GM19099 (cell line): ENCODE data around the gene SS18L1.

Source experiments
- POLR2A ChIP-seq: IDR thresholded peaks from 3 replicates; pipeline ENCODE4 v1.6.1; 2011; ENCODE audit warnings: low read depth; ENCODE audit not compliant: insufficient read length; ENCODE audit errors: extremely low read depth

SS18L1 gene

DNA sequence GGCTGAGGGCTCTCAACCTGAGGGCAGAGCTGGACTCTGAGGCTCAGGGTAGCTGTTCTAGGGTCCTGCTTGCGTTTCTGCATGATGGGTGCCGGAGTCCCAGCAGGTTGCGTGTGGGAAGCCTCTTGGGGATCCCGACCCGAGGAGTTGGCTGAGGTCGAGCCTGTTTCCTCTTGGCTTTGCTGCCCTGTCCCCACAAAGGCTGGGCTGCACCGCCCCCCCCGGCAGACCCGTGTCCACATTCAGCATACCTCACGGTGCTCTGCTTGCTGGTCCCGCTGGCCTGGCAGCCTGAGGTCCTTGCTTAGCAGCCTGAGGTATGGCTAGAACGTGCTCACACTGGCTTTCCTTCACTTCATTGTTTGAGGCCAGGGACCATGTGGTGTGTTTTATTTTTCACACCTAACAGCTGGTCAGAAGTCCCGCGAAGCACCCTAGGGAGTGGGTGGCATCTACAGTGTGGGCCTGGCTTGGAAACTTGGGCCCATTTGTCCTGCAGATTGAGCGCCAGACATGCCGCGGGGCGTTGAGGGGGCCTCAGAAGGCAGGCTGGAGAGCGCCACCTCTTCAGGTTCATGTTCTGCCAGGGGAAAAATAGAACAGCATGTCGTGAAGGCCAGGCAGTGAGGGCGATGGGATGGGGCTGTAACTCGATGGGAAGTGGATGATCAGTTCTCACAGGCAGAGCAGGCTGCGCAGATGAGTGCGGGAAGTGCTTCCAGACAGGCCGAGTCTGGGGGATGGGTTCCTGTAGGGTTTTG lies 11.8 kb upstream of the SS18L1 start:
- no peak for TF ChIP-seq POLR2A

GRCh38 chr20:62132421-62132820 lies 11.1 kb upstream of the SS18L1 start:
- TF ChIP-seq POLR2A: no peak

- TF ChIP-seq POLR2A: no peak
Observed at GRCh38 chr20:62133051-62133845, 10.3 kb upstream of the SS18L1 start.

GRCh38 chr20:62133864-62134263 lies 9.7 kb upstream of the SS18L1 start:
- TF ChIP-seq POLR2A: no peak

GRCh38 chr20:62134735-62135231 lies 8.8 kb upstream of the SS18L1 start:
- TF ChIP-seq POLR2A: peak; percentile 9

DNA sequence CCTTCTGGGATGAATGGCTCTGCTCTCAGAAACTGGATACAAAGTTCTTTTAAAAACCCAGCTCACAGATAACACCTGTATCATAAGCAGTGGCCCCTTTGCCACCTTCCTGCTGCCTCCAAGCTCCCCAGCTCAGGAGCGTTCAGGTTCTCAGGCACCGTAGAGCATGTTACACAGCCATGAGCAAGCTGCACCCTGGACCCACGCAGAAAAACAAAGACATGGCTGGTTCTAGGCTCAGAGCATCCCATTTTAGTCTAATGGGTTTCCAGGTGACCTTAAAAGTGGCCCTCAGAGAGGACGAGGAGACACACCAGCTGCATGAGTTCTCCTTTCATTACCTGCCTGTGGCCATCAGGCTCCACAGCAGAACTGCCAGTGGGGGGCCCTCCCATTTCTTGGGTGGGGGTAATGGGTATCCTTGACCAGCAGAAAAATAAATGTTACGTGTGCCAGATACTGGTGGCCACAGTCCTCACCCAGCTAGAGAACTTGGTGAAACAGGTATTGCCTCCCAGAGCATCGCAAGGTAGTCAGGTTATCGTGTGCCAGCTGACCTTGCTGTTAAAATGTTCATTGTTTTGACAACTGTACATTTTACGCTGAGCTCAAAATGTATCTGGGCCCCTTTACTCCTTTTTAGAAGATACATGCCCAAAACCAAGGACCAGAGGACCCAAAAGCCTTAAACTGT lies 7.8 kb upstream of the SS18L1 start:
- no peak for TF ChIP-seq POLR2A

GRCh38 chr20:62136283-62137091 lies 7.1 kb upstream of the SS18L1 start:
- no peak for TF ChIP-seq POLR2A

DNA sequence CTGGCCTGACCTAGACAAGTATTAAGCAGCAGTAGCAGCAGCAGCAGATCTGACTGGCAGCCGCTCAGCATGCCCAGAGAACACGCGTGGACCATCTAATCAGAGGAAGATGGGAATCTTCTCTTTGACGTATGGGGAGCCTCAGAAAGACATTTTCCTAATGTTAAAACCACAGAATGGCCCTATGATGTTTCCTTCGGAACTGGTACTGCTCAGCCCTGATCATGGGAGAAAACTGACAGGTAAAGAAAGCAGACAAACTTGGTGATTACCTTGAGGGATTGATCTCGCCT lies 6.5 kb upstream of the SS18L1 start:
- no peak for TF ChIP-seq POLR2A

DNA sequence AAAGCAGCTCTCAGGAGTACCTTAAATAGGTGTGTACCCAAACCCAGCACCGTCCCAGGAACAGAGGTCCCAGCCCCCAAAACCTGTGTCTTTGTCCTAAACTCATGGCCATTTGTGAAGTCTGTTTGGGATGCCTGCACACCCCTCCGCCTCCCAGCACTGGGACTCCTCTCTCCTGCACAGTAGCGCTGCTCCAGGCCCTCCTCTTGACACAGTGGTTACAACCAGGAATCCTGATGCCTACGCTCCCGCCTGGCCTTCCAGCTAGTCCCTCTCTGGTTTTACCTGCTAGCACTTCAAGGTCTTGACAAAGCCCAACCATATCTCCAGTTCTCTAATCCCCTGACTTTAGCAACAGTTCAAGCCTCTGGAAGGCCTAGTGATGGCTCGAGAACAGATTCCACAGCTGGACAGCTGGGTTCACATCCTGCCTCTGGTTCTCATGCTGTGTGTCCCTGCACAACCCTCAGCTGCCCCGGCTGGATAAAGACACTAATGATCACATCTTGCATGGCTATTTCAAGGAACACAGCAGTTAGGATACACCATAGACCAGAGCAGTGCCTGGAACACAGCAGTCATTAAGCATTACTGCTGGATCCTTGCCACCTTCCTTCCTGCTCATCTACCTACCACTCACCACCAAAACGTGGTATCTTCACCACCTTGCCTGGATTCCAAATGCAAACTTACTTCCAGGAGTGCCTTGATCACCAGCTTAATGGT lies 5.9 kb upstream of the SS18L1 start:
- TF ChIP-seq POLR2A: no peak

DNA sequence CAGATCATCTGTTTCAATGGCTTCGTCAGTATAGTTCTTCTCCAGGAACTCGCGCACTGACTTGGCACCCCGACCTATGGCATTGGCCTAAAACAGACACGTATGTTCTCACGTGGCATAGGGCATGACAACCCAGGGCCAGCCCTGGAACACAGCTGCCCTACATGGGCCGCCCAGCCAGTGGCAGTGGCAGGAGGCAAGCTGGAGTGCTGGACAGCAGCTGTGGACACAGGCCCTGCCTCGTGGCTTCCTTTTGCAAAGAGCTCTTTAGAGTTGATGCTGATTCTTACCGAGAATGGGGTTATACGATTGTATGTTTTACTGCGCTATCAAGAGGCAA lies 5.4 kb upstream of the SS18L1 start:
- TF ChIP-seq POLR2A: no peak

DNA sequence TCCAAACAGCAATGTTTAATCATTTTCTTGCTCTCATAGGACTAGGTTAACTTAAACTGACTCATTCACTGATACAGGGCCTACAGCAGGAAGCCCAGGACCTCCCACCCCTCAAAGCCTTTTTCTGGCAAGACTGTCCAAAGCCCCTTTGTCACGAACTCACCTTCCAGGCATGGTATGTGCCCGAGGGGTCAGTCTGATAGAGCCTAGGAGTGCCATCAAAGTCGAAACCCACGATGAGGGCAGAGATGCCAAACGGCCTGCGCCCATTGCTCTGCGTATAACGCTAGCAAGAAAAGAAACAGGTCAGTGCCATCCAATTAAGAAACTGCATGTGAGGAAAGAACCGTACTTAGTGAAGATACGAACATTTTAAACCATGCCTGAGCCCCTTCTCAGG lies 4.7 kb upstream of the SS18L1 start:
- TF ChIP-seq POLR2A: no peak

DNA sequence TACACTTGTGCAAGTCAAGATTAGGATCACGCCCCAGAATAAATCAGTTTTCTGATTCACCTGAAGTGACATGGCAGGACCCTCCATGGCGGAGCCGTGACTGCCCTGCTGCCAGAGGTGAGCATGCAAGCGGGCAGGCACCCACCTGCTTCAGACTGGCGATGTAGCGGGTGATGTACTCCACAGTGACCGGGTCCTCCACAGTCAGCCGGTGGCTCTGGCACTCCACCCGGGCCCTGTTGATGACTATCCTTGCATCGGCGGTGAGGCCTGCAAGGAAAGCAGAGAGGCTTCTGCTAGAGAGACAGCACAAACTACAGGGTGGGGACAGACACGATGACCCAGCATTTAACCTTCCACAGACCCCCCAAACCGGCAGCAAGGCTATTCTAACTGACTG lies 3.9 kb upstream of the SS18L1 start:
- no peak for TF ChIP-seq POLR2A

DNA sequence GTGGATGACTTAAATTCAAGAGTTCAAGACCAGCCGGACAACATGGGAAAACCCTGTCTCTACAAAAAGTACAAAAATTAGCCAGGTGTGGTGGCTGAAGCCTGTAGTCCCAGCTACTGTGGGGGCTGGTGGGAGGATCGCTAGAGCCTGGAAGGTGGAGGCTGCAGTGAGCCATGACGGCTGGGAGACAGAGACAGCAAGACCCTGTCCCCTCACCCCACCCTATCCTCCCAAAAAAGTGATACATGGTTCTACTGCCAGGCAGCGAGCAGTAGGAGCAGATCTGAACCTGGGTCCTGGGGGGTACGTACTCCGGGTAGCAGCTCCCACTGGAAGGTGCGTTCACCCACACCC lies 2.5 kb upstream of the SS18L1 start:
- no peak for TF ChIP-seq POLR2A
